ENCODE data around the gene CIAPIN1. TPM values are rescaled to one million over a fixed set of nuclear protein-coding genes. Genes with fewer than 3 reads are reported as not detected.
A peak's percentile ranks its signal among the peaks of the same experiment; 100 is the strongest.

CIAPIN1 gene
- total RNA-seq, 1 experiment from 2014 or later: 82.8 TPM

DNA sequence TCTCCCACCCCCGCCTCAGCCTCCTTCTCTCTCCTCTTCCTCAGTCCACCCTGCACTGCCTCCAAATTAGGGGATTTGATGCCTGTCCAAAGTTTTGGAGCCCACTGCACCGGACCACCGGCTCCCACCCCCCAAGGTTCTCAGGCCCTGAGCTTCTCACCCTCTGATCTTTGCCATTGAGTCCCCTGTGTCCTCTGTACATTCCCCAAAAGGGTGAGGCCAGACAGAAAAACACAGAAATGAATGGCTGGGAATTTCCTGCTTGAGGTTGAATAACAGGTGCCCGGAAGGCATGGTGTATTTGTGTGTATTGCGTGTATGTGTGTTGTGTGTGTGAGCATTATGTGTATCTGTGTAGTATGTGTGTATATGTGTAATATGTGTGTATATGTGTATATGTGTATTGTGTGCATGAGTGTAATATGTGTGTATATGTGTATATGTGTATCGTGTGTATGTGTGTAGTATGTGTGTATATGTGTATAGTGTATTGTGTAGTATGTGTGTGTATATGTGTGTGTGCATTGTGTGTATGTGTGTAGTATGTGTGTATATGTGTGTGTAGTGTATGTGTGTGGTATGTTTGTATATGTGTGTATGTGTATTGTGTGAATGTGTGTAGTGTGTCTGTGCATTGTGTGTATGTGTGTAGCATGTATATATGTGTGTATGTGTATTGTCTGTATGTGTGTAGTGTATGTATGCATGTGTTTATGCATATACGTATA is 58.7 kb downstream of the CIAPIN1 start:
- Histone ChIP-seq H3K79me1 (ENCODE audit: insufficient read depth, low read depth, low read length, poor library complexity, severe bottlenecking) (no peaks in the 10 kb centered on the region), H2BK12ac (ENCODE audit: insufficient read length, low read depth, low read length) (no peak overlapping the region), H2AFZ (ENCODE audit: low read length) (no peak overlapping the region), H3K18ac (ENCODE audit: insufficient read length, low read depth, low read length) (no peak overlapping the region), H2BK15ac (ENCODE audit: low read depth, low read length) (no peak overlapping the region), H4K5ac (ENCODE audit: insufficient read length, low read depth, low read length) (no peak overlapping the region), H3T11ph (ENCODE audit: low read length) (no peak overlapping the region), H3K14ac (ENCODE audit: insufficient read depth, low read length) (no peak overlapping the region), H3K4me1 (ENCODE audit: insufficient read depth, low read length) (0 out of 2 replicates have a peak, but pooled peaks cover 2% of the 10 kb centered on the region), H3K23me2 (ENCODE audit: insufficient read length, low read depth, low read length, poor library complexity, severe bottlenecking) (no peaks in the 10 kb centered on the region), H3K27me3 (ENCODE audit: insufficient read depth, low read length) (no peaks in the 10 kb centered on the region), H4K91ac (ENCODE audit: insufficient read length, low read depth, low read length) (no peak overlapping the region), H2AK5ac (ENCODE audit: insufficient read length, low read length) (no peak overlapping the region), H4K8ac (replicated peaks; ENCODE audit: insufficient read length, low read depth, low read length) (no peak overlapping the region), H3K23ac (ENCODE audit: insufficient read length, low read depth, low read length) (no peak overlapping the region), H3K9ac (ENCODE audit: extremely low read depth, insufficient read length, low read length) (no peak overlapping the region), H2BK20ac (ENCODE audit: low read depth, low read length, poor library complexity, severe bottlenecking) (no peak overlapping the region), H2BK120ac (ENCODE audit: low read depth, low read length, poor library complexity, severe bottlenecking) (no peak overlapping the region), H4K20me1 (ENCODE audit: control insufficient read depth, insufficient read depth, insufficient read length) (no peaks in the 10 kb centered on the region), H3K79me2 (ENCODE audit: insufficient read depth, low read length) (no peaks in the 10 kb centered on the region), H3K4me2 (ENCODE audit: insufficient read depth, insufficient read length, low read length) (no peak overlapping the region), H3K56ac (ENCODE audit: insufficient read length, low read depth, low read length) (no peak overlapping the region), H3K27ac (ENCODE audit: insufficient read length, low read depth, low read length) (no peak overlapping the region), H2BK5ac (ENCODE audit: insufficient read length, low read length) (no peak overlapping the region), H3K4ac (ENCODE audit: low read depth, low read length) (no peak overlapping the region), H3K9me3 (ENCODE audit: control insufficient read depth, low read depth, low read length) (no peaks in the 10 kb centered on the region)
- no peak for DNase-seq
- peaks cover 5 to 18% of the 10 kb centered on the region in 2 experiments for H3K4me1 Mint-ChIP-seq
- H3K9me3 Mint-ChIP-seq: peaks cover 2 to 5% of the 10 kb centered on the region in 2 experiments; a peak in 2 of 5 replicates
- 100% methylated on average over 2 of the region's 7 CpGs for WGBS (ENCODE audit: extremely low coverage, insufficient read length, low lambda C conversion rate)
- H3K27ac Mint-ChIP-seq: peak overlapping the region in 1 of 3 experiments; percentile 5; a peak in 1 of 7 replicates
- no peaks in the 10 kb centered on the region for H3K36me3 Mint-ChIP-seq (ENCODE audit: insufficient read depth in 1 of 3, low read depth in 3 of 3)
- peaks cover 8% of the 10 kb centered on the region for H3K27me3 Mint-ChIP-seq (ENCODE audit: low read depth)
- no peak overlapping the region for H3K4me3 Mint-ChIP-seq
- no peak for TF ChIP-seq CTCF (conservative IDR thresholded peaks at IDR 0.05)

Data from H9 (cell line).